Osteocyte (in vitro differentiated cells): Measurements from ENCODE around the gene RNF31. TPM values are rescaled to one million over a fixed set of nuclear protein-coding genes. Genes with fewer than 3 reads are reported as not detected.

Source experiments
- DNase-seq: peaks from one replicate; pipeline ENCODE4 v3.0.0; 2021; ENCODE audit warnings: mixed read lengths; ENCODE audit not compliant: unreplicated experiment; ENCODE audit errors: extremely low spot score
- H3K27ac Mint-ChIP-seq: one replicate; pipeline ENCODE4 v1.8.0; 2021; ENCODE audit warnings: mild to moderate bottlenecking, mixed read lengths; ENCODE audit not compliant: unreplicated experiment
- H3K27me3 Mint-ChIP-seq: one replicate; pipeline ENCODE4 v1.8.0; 2021; ENCODE audit warnings: mixed read lengths; ENCODE audit not compliant: unreplicated experiment
- H3K36me3 Mint-ChIP-seq: one replicate; pipeline ENCODE4 v1.8.0; 2021; ENCODE audit warnings: mixed read lengths; ENCODE audit not compliant: unreplicated experiment
- H3K4me1 Mint-ChIP-seq: one replicate; pipeline ENCODE4 v1.8.0; 2021; ENCODE audit warnings: mixed read lengths; ENCODE audit not compliant: unreplicated experiment
- H3K4me3 Mint-ChIP-seq: one replicate; pipeline ENCODE4 v1.8.0; 2021; ENCODE audit warnings: mild to moderate bottlenecking, moderate library complexity, mixed read lengths; ENCODE audit not compliant: unreplicated experiment
- H3K9me3 Mint-ChIP-seq: one replicate; pipeline ENCODE4 v1.8.0; 2021; ENCODE audit warnings: mixed read lengths; ENCODE audit not compliant: unreplicated experiment
- microRNA-seq: library from miRNA; unstranded; fragments of <30 nt; microRNA quantifications from one replicate; pipeline ENCODE4 v1.1.0, GENCODE V29; 2020; ENCODE audit not compliant: unreplicated experiment
- total RNA-seq: library from RNA; stranded (reverse); gene quantifications from 2 replicates; pipeline ENCODE4 v1.2.1, GENCODE V29; 2021
- TF ChIP-seq, protein P1 (sequence below): fragments of 200-600 bp; sonication (generic); IDR thresholded peaks from 2 replicates; pipeline ENCODE4 v1.5.0; 2021; ENCODE audit warnings: antibody characterized with exemption, mild to moderate bottlenecking, moderate library complexity

Gene RNF31
- total RNA-seq, 1 donor from 2014 or later, result 65.9 TPM

DNA sequence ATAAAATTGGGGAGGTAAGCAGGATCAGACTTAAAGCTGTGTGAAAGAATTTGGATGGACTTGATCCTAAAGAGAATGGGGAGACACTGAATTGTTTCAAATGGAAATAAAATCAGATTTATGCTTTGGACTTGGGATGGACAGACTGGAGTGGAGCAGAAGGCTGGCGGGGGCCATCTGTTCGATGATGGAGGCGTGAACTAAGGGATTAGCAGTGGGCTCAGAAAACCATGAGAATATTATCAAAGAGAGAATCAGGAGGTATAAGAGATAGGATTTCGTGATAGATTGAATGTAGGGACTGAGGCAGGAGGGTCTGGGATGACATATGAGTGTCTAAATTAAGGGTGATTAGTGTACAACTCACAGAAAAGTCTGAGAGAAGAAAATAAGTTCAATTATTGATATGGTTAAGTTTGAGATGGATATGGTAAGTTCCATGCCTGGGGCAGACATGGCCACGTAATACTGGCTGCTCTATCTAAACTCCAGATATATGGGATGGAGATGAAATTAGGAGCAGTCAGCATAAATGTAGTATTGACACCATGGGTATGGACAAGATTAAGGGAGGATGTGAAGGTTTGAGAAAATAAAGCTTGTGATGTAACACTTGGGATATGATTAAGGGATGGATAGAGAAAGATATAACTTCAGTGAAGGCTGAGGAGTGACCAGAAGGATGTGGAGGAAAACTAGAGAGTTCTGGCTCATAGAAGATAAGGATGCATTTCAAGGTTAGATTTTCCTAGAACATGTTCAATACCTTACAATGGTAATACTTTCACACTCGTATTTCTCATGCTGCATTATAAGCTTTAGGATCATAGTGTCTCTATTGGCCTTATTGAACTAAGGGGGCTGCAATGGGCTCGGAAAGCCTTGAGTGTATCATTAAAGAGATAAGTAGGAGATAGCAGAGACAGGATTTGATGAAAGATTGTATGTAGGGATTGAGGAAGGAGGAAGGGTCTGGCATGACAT, 57.2 kb downstream of the RNF31 start:
- DNase-seq, result no peak
- Mint-ChIP-seq H3K27me3 (no peaks in the 10 kb centered on the region), H3K27ac (no peak overlapping the region), H3K9me3 (peaks cover 5% of the 10 kb centered on the region), H3K4me3 (no peak overlapping the region), H3K4me1 (no peaks in the 10 kb centered on the region), H3K36me3 (peaks cover 45% of the 10 kb centered on the region)
- TF ChIP-seq, protein P1, sequence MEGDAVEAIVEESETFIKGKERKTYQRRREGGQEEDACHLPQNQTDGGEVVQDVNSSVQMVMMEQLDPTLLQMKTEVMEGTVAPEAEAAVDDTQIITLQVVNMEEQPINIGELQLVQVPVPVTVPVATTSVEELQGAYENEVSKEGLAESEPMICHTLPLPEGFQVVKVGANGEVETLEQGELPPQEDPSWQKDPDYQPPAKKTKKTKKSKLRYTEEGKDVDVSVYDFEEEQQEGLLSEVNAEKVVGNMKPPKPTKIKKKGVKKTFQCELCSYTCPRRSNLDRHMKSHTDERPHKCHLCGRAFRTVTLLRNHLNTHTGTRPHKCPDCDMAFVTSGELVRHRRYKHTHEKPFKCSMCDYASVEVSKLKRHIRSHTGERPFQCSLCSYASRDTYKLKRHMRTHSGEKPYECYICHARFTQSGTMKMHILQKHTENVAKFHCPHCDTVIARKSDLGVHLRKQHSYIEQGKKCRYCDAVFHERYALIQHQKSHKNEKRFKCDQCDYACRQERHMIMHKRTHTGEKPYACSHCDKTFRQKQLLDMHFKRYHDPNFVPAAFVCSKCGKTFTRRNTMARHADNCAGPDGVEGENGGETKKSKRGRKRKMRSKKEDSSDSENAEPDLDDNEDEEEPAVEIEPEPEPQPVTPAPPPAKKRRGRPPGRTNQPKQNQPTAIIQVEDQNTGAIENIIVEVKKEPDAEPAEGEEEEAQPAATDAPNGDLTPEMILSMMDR, result no peak

- Mint-ChIP-seq H3K9me3 (peaks cover 5% of the 10 kb centered on the region), H3K27ac (no peak overlapping the region), H3K4me3 (no peak overlapping the region), H3K27me3 (no peaks in the 10 kb centered on the region), H3K36me3 (peaks cover 54% of the 10 kb centered on the region), H3K4me1 (peaks cover 5% of the 10 kb centered on the region)
- no peak for DNase-seq
- TF ChIP-seq, protein P1, result no peak
These were observed 59.2 kb downstream of the RNF31 start for GRCh38 chr14:24206260-24207103.

DNA sequence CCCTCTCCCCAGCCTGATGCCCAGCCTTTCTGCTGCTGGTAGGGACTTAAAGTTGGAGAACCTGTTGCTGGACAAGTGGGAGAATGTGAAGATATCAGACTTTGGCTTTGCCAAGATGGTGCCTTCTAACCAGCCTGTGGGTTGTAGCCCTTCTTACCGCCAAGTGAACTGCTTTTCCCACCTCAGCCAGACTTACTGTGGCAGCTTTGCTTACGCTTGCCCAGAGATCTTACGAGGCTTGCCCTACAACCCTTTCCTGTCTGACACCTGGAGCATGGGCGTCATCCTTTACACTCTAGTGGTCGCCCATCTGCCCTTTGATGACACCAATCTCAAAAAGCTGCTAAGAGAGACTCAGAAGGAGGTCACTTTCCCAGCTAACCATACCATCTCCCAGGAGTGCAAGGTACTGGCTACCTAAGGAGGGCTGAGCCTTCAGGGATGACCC, 59.8 kb downstream of the RNF31 start:
- no peak for DNase-seq
- H3K4me1 Mint-ChIP-seq, result peaks cover 8% of the 10 kb centered on the region
- no peaks in the 10 kb centered on the region for H3K27me3 Mint-ChIP-seq
- H3K4me3 Mint-ChIP-seq, result no peak overlapping the region
- TF ChIP-seq, protein P1, result no peak
- H3K27ac Mint-ChIP-seq, result no peak overlapping the region
- peaks cover 50% of the 10 kb centered on the region for H3K36me3 Mint-ChIP-seq
- peaks cover 5% of the 10 kb centered on the region for H3K9me3 Mint-ChIP-seq

DNA sequence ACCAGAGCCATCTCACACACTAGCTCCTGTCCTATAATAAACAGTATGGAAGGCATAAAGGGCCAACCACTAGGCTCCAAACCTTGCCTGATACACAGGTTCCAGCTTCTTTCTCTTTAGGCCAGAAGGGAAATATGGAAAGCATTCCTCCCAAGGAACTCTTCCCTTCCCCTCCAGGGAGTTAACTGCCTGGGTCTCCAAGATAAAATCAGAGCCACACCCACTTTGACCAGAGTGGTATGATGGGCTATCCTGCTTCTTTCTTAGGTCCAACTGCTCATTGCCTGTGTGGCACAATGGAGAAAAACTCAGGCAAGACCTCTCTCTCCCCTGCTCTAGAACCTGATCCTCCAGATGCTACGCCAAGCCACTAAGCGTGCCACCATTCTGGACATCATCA, 60.3 kb downstream of the RNF31 start:
- TF ChIP-seq, protein P1, result no peak
- peaks cover 45% of the 10 kb centered on the region for H3K36me3 Mint-ChIP-seq
- no peak overlapping the region for H3K4me3 Mint-ChIP-seq
- no peak overlapping the region for H3K27ac Mint-ChIP-seq
- H3K4me1 Mint-ChIP-seq, result peaks cover 11% of the 10 kb centered on the region
- peaks cover 4% of the 10 kb centered on the region for H3K9me3 Mint-ChIP-seq
- no peak for DNase-seq
- no peaks in the 10 kb centered on the region for H3K27me3 Mint-ChIP-seq

Small RNA genes lying within 50 kb of the gene (microRNA-seq; reads per million reads assigned to microRNA genes)
- gene MIR7703, result not detected

Other genes with a start within 250 kb of the RNF31 start
- gene DHRS4, start 193.7 kb upstream of the RNF31 start, total RNA-seq, result 19.1 and 19.6 TPM in 2 replicates
- gene DHRS4L2, start 158.6 kb upstream of the RNF31 start, total RNA-seq, result 15.9 and 17.1 TPM in 2 replicates
- gene CARMIL3, start 95.5 kb upstream of the RNF31 start, total RNA-seq, result 0.31 and 0.35 TPM in 2 replicates
- not detected in 2 replicates for gene CPNE6, start 75.9 kb upstream of the RNF31 start, total RNA-seq
- 66.0 and 75.1 TPM in 2 replicates for gene PCK2, start 53.2 kb upstream of the RNF31 start, total RNA-seq
- 50.2 and 52.8 TPM in 2 replicates for gene DCAF11, start 32.7 kb upstream of the RNF31 start, total RNA-seq
- gene NRL, start 32.5 kb upstream of the RNF31 start, total RNA-seq, result 1.2 and 1.9 TPM in 2 replicates
- gene FITM1, start 16.8 kb upstream of the RNF31 start, total RNA-seq, result 0.63 and 0.73 TPM in 2 replicates
- gene PSME1, start 11.3 kb upstream of the RNF31 start, total RNA-seq, result 154 and 156 TPM in 2 replicates
- 13.6 and 15.6 TPM in 2 replicates for gene EMC9, start 5.9 kb upstream of the RNF31 start, total RNA-seq
- gene PSME2, start 888 bp upstream of the RNF31 start, total RNA-seq, result 86.2 and 91.8 TPM in 2 replicates
- 58.9 and 62.5 TPM in 2 replicates for gene IRF9, start 13.8 kb downstream of the RNF31 start, total RNA-seq
- 8.1 and 11.5 TPM in 2 replicates for gene REC8, start 24.6 kb downstream of the RNF31 start, total RNA-seq
- gene IPO4, start 41.3 kb downstream of the RNF31 start, total RNA-seq, result 34.6 and 36.5 TPM in 2 replicates
- gene TM9SF1, start 47.9 kb downstream of the RNF31 start, total RNA-seq, result 69.5 and 81.8 TPM in 2 replicates
- gene TSSK4, start 58.2 kb downstream of the RNF31 start, total RNA-seq, result not detected in 2 replicates
- 38.1 and 45.3 TPM in 2 replicates for gene CHMP4A, start 66.0 kb downstream of the RNF31 start, total RNA-seq
- 23.8 and 25.4 TPM in 2 replicates for gene MDP1, start 68.6 kb downstream of the RNF31 start, total RNA-seq
- 158 and 164 TPM in 2 replicates for gene NEDD8, start 84.9 kb downstream of the RNF31 start, total RNA-seq
- 61.7 and 68.7 TPM in 2 replicates for gene GMPR2, start 85.4 kb downstream of the RNF31 start, total RNA-seq
- 69.2 and 75.7 TPM in 2 replicates for gene TINF2, start 95.1 kb downstream of the RNF31 start, total RNA-seq
- gene TGM1, start 115.7 kb downstream of the RNF31 start, total RNA-seq, result 2.1 and 2.3 TPM in 2 replicates
- gene RABGGTA, start 124.1 kb downstream of the RNF31 start, total RNA-seq, result 26.1 and 30.8 TPM in 2 replicates
- gene DHRS1, start 152.3 kb downstream of the RNF31 start, total RNA-seq, result 24.6 and 27.0 TPM in 2 replicates
- 27.8 and 28.2 TPM in 2 replicates for gene NOP9, start 152.4 kb downstream of the RNF31 start, total RNA-seq
- gene CIDEB, start 160.5 kb downstream of the RNF31 start, total RNA-seq, result not detected in 2 replicates
- 12.5 and 14.9 TPM in 2 replicates for gene LTB4R2, start 162.6 kb downstream of the RNF31 start, total RNA-seq
- gene LTB4R, start 164.0 kb downstream of the RNF31 start, total RNA-seq, result 10.0 and 11.3 TPM in 2 replicates
- gene ADCY4, start 187.6 kb downstream of the RNF31 start, total RNA-seq, result 25.3 and 26.5 TPM in 2 replicates
- gene RIPK3, start 192.5 kb downstream of the RNF31 start, total RNA-seq, result 0.78 and 1.3 TPM in 2 replicates
- 197 and 223 TPM in 2 replicates for gene NFATC4, start 220.7 kb downstream of the RNF31 start, total RNA-seq